GM12801 (cell line): ENCODE data around the gene TOB1.

Experiments used
- TF ChIP-seq, protein P1 (sequence below): IDR thresholded peaks from one replicate; pipeline ENCODE4 v1.5.1; 2011; ENCODE audit warnings: control low read depth; ENCODE audit not compliant: insufficient read length; ENCODE audit errors: extremely low read depth

The TOB1 gene

DNA sequence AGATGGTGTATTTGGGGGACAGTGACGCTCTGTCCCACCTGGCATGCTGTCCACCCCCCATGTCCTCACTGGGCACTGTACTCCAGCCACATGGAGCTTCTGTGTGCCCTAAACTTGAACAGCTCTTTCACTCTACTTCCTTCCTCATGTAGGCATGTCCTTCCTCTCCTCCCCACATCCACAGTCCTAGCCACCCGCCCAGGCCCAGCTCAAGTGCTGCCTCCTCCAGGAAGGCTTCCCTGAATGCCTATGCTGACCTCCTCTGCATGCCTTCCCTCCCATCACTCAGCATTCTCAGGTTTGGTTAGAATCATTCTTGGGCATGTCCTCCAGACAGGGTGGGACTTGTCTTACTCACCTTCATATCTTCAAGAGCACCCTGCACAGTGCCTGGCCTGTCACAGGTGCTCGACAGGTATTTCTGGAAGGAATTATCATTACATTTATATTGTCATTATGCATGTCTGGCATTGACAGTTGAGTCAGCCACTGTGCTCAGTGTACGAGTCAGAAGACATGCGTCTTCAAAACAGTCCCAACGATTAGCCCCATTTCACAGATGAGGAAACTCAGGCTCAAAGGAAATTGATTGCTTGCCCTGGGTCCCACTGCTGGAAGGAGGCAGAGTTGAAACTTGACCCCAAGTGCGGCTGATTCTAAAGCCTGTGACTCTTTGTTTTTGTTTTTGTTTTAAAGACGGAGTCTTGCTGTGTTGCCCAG, 42.1 kb upstream of the TOB1 start:
- TF ChIP-seq, protein P1, sequence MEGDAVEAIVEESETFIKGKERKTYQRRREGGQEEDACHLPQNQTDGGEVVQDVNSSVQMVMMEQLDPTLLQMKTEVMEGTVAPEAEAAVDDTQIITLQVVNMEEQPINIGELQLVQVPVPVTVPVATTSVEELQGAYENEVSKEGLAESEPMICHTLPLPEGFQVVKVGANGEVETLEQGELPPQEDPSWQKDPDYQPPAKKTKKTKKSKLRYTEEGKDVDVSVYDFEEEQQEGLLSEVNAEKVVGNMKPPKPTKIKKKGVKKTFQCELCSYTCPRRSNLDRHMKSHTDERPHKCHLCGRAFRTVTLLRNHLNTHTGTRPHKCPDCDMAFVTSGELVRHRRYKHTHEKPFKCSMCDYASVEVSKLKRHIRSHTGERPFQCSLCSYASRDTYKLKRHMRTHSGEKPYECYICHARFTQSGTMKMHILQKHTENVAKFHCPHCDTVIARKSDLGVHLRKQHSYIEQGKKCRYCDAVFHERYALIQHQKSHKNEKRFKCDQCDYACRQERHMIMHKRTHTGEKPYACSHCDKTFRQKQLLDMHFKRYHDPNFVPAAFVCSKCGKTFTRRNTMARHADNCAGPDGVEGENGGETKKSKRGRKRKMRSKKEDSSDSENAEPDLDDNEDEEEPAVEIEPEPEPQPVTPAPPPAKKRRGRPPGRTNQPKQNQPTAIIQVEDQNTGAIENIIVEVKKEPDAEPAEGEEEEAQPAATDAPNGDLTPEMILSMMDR, result no peak

DNA sequence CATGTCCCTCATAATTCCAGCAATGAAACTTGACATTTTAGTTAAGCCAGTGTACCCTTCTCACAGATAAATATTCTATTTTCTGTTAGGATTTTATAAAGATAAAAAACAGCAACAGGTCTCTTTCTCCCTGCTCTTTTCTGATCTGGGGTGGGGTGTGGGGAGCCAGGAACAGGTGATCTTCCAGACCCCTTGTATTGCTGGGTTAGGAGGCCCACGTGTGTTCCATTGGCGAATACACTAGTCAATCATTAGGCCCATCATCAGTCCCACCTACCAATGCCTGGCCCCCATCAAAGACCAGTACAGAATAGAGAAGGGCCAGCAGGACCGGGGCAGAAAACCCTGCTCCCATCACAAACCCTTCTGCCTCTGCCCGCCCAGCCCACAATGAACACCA, 40.3 kb upstream of the TOB1 start:
- TF ChIP-seq, protein P1, result no peak

DNA sequence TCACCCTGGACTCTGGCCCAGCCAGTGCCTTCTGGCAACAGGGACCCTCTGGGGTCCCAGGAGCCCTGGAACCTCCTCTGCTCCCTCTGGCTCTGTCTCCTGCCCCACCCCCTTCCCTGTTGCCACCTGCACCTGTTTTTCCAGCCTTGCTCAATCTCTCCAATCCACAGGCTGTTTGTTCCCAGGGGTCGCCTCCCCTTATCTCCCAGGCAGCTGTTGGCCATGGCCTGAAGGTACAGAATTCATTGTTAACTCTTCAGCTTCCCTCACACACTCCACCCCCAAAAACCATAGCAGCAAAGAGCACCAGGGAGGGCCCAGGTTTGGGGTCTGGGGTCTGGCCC, 39.3 kb upstream of the TOB1 start:
- TF ChIP-seq, protein P1, result no peak

DNA sequence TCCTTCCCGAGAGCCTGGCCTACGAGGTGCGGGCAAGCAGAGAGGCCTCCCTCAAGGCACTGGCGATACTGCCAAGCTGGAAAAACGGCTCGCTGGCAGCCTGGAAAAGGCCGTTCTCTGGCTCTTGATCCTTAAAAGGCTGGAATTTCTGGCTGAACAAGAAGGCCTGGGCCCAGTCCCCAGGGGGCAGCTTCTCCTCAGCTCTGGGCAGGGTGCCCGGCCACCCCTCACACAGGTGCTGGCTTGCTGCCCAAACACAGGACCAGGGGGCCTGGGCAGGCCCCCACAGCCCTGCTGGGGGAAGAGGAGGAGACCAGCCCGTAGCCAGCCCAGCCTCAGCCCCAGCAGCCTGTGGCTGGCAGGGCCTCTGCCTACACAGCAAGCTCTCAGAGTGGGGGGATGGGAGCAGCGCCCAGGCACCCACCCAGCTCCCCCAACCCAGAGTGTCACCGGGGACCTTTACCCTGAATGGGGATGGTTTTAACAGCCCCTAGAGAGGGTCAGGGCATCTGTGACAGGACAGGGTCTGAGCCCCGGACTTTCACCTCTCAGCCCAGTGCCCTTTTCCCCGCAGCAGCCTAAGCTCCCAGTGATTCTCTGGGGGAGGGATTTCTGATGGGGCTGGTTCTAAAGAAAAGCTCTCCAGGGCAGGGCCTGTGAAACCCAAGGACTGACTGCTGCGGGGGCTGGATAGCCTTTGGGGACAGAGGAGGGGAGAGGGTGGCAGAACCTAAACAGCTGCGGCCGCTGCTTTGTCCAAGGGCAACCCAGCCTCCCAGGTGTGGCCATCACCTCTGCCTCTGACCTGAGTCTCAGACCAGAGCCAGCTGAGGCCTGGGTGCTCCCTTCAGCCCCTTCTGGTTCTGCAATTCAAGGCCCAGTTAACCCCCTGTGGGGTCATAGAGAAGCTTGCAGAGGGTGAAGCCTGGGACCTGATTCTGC, 38.6 kb upstream of the TOB1 start:
- TF ChIP-seq, protein P1, result no peak

DNA sequence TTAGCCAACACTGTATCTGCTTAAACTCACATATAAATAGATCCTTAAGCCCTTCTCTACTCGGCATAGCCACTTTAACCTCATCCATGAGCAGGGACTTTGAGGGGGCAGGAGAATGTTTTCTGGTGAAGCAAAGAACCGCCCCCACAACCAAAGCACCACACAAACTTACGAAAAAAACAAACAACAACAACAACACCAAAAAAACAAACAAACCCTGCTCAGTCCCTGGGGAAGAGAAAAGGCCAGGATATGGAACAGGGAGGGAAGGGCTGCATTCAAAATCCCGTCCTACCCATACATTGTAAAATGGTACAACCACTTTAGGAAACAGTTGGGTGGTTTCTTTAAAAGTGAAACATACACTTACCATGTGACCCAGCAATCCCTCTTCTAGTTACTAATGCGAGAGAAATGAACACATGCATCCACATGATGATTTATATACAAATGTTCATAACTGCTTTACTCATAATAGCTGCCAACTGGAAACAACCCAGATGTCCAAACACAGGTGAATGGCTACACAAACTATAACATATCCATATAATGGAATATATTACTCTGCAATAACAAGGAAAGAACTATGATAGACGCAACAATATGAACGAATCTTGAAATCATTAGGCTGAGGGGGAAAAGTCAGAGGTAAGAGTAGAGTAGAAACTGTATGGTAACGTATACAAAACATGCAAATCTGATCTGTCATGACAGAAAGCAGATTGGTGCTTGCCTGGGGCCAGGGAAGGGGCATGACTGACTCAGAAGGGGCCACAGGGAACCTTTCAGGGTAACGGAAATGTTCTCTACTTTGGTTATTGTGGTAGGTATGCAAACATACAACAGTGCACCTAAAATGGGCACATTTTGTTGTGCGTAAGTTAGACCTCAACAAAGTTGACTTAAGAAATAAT, 37.7 kb upstream of the TOB1 start:
- TF ChIP-seq, protein P1, result no peak

DNA sequence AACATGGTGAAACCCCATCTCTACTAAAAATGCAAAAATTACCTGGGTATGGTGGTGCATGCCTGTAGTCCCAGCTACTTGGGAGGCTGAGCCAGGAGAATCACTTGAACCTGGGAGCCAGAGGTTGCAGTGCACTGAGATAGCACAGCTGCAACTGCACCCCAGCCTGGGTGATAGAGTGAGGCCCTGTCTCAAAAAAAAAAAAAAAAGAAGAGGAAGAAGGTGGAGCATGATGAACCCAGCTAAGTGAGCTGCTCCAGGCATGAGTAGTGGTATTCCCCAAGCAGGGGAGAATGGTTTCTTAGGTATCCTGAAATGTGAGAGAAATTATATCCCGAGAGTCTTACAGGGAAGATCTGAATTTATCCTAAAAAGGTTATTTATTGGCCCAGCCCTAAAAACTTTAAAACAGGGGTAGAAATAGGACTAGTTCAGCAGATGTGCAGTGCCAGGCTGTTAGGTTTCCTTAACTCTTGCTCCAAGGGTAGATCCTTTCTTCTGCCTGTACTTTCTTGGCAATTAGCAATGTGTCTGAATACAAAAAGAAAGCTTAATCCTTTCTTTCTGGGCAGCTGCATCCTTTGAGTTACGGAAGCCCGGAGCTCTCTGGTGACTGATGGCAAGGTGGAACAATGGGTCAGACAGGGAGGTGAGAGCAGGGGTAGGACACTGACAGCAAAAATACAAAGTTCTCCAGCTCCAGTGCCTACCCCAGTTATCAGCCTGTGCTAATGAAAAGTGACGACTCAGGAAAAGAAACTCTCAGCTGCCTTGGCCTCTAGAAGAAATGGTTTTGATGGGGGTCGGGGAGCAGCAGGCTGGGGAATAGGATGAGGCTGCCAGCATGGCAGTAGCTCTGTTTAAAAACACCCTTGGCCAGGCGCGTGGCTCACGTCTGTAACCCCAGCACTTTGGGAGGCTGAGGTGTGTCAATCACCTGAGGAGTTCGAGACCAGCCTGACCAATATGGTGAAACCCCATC, 36.5 kb upstream of the TOB1 start:
- TF ChIP-seq, protein P1, result no peak
